HT-29 (cell line): ENCODE measurements around the gene HIBADH. TPM values are rescaled to one million over a fixed set of nuclear protein-coding genes. Genes with fewer than 3 reads are reported as not detected.

Experiments
- DNase-seq: peaks from one replicate; pipeline ENCODE4 v3.0.0-alpha.2; 2015; ENCODE audit warnings: low spot score
- total RNA-seq: library from RNA; depleted of rRNA; stranded (reverse); fragments of >200 nt; shearing (Covaris generic); gene quantifications from 2 replicates; pipeline ENCODE4 v1.2.3, GENCODE V29; 2014

Gene HIBADH
- total RNA-seq, 1 experiment from 2014 or later: 39.5 TPM

DNA sequence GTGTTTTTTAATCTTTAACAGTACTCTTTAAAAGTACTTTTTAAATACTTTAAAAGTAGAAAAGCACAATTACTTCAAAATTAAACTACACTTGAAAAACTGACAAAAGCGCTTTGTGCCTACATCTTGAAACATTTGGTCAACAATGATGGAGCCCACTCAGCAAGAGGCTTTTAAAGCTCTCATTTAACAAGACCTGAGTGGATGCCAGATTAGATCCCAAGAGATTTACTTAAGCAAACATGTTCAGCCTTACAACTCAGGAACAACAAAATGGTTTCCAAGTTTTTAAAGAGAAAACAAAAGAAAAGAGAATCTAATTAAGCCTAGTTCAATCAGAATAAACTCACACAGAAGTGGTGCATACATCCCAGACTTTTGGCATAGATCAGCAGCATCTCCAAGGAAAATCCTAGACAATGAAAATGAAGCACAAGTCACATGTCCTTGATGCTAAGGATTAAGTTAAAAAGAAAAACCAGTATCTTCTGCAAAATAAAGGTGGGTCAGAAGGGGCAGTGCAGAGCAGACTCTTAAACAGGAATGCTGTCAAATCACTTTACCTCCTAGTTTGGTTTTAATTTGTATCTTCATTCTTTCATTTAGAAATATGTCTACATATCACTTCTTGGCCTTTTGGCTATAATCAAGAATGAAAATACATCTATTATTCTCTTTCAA, 26.2 kb downstream of the HIBADH start:
- DNase-seq: no peak

- DNase-seq: no peak
Observed at GRCh38 chr7:27635728-27636127, 27.0 kb downstream of the HIBADH start.

GRCh38 chr7:27634671-27635493, 27.8 kb downstream of the HIBADH start:
- no peak for DNase-seq

- DNase-seq: no peak
Observed at GRCh38 chr7:27633062-27633461, 29.6 kb downstream of the HIBADH start.

GRCh38 chr7:27631391-27631790, 31.3 kb downstream of the HIBADH start:
- no peak for DNase-seq

DNA sequence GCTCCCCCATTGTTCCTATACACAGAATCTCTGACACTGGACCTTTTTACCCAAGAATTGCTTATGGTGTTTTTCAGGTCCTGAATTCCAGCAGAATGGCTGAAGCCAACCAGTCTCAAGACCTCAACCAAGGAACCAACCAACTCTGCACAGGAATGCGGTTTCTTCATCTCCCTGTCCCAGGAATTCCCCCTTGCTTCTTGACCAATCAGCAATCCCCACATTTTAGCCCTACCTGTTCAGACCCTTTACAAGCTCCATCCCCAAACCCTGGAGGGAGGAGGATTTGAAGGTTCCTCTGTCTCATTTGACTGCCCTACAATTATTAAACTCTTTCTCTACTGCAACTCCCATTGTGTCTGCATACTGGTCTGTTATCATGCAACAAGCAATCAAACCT, 35.5 kb downstream of the HIBADH start:
- DNase-seq: no peak

- DNase-seq: no peak
Observed at GRCh38 chr7:27619492-27619891, 43.2 kb downstream of the HIBADH start.

GRCh38 chr7:27617651-27618381, 44.9 kb downstream of the HIBADH start:
- DNase-seq: no peak

- DNase-seq: no peak
Observed at GRCh38 chr7:27616914-27617548, 45.7 kb downstream of the HIBADH start.

DNA sequence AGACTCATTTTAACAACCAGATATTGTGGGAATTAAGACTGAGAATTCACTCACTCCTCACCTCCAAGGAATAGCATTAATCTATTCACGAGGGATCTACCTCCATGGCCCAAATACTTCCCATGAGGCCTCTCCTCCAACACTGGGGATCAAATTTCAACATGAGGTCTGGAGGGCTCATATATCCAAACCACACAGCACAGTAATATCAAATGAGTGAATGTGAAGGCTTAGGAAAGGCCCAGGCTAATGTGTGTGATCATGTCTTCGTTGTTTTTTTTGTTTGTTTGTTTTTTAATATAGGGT, 46.5 kb downstream of the HIBADH start:
- DNase-seq: no peak

- no peak for DNase-seq
Observed at GRCh38 chr7:27615420-27616185, 47.1 kb downstream of the HIBADH start.

- DNase-seq: no peak
Observed at GRCh38 chr7:27614095-27614494, 48.6 kb downstream of the HIBADH start.

DNA sequence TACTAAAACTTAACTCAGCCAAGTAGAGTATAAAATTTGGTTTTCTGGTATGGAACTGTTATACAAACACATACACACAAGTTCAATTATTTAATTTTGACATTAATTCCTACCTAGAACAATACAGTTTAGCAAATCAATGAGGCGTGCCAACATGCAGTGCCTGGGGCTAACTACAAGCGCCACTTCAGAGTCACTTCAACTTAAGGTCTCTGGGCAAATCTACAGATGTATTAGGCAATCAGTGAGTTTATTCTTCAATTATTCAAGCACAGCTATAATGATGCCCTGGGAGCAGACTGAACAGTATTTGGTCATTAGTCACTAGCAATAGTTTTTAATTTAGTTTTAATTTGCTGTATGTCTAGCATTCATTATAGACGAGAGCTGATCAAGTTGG, 51.6 kb downstream of the HIBADH start:
- no peak for DNase-seq

DNA sequence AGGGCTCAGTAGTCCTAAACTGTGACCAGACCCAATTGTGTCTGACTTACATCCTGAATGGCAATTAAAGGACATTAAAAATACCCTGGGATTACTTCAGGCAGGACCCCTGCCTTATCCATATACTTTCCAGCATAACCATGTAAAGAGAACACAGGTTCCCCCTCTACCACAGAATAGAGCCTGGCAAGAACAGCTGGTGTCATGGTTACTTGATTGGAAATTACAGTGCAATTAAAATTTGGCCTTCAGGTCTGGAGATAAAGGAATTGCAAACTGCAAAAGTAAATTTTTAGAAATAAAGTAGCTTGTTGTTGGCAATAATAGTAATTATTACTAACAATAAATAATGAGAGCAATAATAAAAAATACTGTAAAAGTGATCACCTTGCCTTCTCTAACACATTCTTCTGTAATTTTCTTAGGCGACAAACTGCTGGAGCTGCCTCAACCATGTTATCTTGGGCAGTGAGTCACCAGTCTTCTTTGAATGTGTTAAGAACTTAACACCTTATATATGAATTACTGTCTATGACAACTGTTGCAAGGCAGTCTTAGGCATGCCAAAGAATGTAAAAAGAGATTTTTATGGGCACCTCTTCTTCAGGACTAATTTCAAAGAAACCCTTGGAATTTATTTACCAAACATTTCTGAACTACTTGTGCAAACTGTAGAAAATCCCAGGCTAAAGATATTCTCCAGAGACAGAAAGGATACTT, 53.7 kb downstream of the HIBADH start:
- no peak for DNase-seq

GRCh38 chr7:27607210-27607606, 55.5 kb downstream of the HIBADH start:
- no peak for DNase-seq

- peak; percentile 64 for DNase-seq
Observed at GRCh38 chr7:27606270-27607209, 56.1 kb downstream of the HIBADH start.

- DNase-seq: peak; percentile 76
Observed at GRCh38 chr7:27605689-27606269, 56.9 kb downstream of the HIBADH start.

DNA sequence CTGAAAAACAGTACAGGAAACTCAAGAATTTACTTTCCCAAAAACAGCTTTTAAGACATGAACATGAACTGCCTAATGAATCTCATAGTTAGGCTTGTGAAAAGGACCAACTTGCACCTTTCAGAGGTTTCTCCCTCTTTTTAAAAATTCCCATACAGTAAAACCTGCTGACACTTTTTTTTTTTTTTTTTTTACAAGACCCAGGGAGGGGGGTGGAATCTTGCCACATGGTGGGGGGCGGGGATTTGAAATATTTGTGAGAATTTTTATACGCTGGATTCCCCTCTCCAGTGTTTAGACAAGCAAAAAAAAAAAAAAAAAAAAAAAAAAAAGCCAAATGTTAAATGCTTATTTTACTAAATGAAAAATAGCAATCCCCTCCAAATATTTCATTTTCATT, 57.4 kb downstream of the HIBADH start:
- no peak for DNase-seq

DNA sequence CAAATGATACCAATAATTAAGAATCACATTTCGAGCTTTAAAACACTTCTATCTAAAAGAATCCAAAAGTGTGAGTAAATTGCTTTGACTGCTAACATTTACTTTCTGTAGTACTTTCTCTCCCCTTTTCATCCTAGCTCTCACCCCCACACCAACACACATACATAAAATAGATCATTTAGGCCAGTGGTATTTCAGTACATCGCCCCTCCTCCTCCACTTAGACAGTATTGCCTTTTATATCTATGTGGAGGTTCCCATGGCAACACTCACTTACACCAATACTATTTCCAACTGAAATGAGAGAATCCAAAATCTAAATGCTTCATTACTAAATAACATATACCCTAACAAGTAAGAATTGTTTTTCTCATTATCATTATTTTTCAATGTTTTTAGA, 58.9 kb downstream of the HIBADH start:
- DNase-seq: no peak
